ENCODE measurements around the gene ITGA3. TPM values are rescaled to one million over a fixed set of nuclear protein-coding genes. Genes with fewer than 3 reads are reported as not detected.

The ITGA3 gene
- total RNA-seq, 1 experiment from 2014 or later: 22.5 TPM

DNA sequence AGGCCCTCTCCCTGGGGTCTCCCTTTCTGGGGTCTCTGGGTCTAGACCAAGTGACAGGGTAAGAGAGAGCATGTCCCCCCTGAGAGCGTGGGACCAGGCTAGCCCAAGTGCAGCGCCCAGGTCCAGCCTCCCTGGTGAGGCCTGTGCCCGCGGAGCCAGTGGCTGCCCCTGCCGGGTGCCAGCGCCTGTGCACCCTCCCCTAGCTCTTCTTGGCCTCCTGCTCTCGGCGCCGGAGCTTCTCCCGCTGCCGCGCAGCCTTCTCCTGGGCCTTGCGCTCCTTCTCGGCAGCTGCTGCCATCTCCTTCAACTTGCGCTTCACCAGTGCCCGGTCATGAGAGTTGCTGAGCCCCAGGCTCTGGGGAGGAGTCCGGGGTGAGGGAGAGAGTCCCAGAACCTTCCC lies 56.8 kb downstream of the ITGA3 start:
- no peak overlapping the region for H3K9ac ChIP-seq (ENCODE audit: extremely low read depth, insufficient read length, low read length)
- no peak overlapping the region for H3K56ac ChIP-seq (ENCODE audit: insufficient read length, low read depth, low read length)
- no peak overlapping the region for H3K18ac ChIP-seq (ENCODE audit: insufficient read length, low read depth, low read length)
- H2BK120ac ChIP-seq (ENCODE audit: low read depth, low read length, poor library complexity, severe bottlenecking): no peak overlapping the region
- no peak overlapping the region for H2BK15ac ChIP-seq (ENCODE audit: low read depth, low read length)
- Mint-ChIP-seq H3K4me1 (peaks cover 14 to 26% of the 10 kb centered on the region in 2 experiments), H3K36me3 (ENCODE audit: insufficient read depth in 1 of 3, low read depth in 3 of 3) (peaks cover 0 to 15% (median 5%) of the 10 kb centered on the region in 3 experiments; a peak in 3 of 7 replicates), H3K4me3 (no peak overlapping the region), H3K27me3 (ENCODE audit: low read depth) (peaks cover 21% of the 10 kb centered on the region), H3K9me3 (no peaks in the 10 kb centered on the region; a peak in 1 of 5 replicates), H3K27ac (no peak overlapping the region)
- no peak overlapping the region for H4K8ac ChIP-seq (replicated peaks; ENCODE audit: insufficient read length, low read depth, low read length)
- H4K91ac ChIP-seq (ENCODE audit: insufficient read length, low read depth, low read length): no peak overlapping the region
- no peak overlapping the region for H3K4ac ChIP-seq (ENCODE audit: low read depth, low read length)
- H3K9me3 ChIP-seq (ENCODE audit: control insufficient read depth, low read depth, low read length): no peaks in the 10 kb centered on the region
- no peaks in the 10 kb centered on the region; the same call in 1 of the 2 replicates for H3K27me3 ChIP-seq (ENCODE audit: insufficient read depth, low read length)
- no peak overlapping the region for H2BK20ac ChIP-seq (ENCODE audit: low read depth, low read length, poor library complexity, severe bottlenecking)
- no peaks in the 10 kb centered on the region for H3K23me2 ChIP-seq (ENCODE audit: insufficient read length, low read depth, low read length, poor library complexity, severe bottlenecking)
- DNase-seq: no peak
- H3K23ac ChIP-seq (ENCODE audit: insufficient read length, low read depth, low read length): no peak overlapping the region
- H3K79me2 ChIP-seq (ENCODE audit: insufficient read depth, low read length): no peaks in the 10 kb centered on the region
- no peak overlapping the region for H3K4me2 ChIP-seq (ENCODE audit: insufficient read depth, insufficient read length, low read length)
- TF ChIP-seq, protein P1, sequence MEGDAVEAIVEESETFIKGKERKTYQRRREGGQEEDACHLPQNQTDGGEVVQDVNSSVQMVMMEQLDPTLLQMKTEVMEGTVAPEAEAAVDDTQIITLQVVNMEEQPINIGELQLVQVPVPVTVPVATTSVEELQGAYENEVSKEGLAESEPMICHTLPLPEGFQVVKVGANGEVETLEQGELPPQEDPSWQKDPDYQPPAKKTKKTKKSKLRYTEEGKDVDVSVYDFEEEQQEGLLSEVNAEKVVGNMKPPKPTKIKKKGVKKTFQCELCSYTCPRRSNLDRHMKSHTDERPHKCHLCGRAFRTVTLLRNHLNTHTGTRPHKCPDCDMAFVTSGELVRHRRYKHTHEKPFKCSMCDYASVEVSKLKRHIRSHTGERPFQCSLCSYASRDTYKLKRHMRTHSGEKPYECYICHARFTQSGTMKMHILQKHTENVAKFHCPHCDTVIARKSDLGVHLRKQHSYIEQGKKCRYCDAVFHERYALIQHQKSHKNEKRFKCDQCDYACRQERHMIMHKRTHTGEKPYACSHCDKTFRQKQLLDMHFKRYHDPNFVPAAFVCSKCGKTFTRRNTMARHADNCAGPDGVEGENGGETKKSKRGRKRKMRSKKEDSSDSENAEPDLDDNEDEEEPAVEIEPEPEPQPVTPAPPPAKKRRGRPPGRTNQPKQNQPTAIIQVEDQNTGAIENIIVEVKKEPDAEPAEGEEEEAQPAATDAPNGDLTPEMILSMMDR (conservative IDR thresholded peaks at IDR 0.05): no peak
- no peak overlapping the region for H2BK12ac ChIP-seq (ENCODE audit: insufficient read length, low read depth, low read length)
- no peaks in the 10 kb centered on the region for H4K20me1 ChIP-seq (ENCODE audit: control insufficient read depth, insufficient read depth, insufficient read length)
- no peak overlapping the region for H4K5ac ChIP-seq (ENCODE audit: insufficient read length, low read depth, low read length)
- H3K27ac ChIP-seq (ENCODE audit: insufficient read length, low read depth, low read length): no peak overlapping the region
- H3K79me1 ChIP-seq (ENCODE audit: insufficient read depth, low read depth, low read length, poor library complexity, severe bottlenecking): no peaks in the 10 kb centered on the region
- H2AFZ ChIP-seq (ENCODE audit: low read length): no peak overlapping the region
- H2BK5ac ChIP-seq (ENCODE audit: insufficient read length, low read length): no peak overlapping the region
- H2AK5ac ChIP-seq (ENCODE audit: insufficient read length, low read length): no peak overlapping the region
- no peak overlapping the region for H3K14ac ChIP-seq (ENCODE audit: insufficient read depth, low read length)
- H3K4me1 ChIP-seq (ENCODE audit: insufficient read depth, low read length): peaks cover 9% of the 10 kb centered on the region; the same call in 1 of the 2 replicates
- no CpG with 5 or more reads among the region's 17 CpGs for WGBS (ENCODE audit: extremely low coverage, insufficient read length, low lambda C conversion rate)
- no peak overlapping the region for H3T11ph ChIP-seq (ENCODE audit: low read length)
